ENCODE measurements around the gene CARS1.

- TF ChIP-seq SIN3A (IDR thresholded peaks at IDR 0.05; ENCODE audit: borderline replicate concordance, insufficient read depth, low read length) (no peak), POLR2AphosphoS5 (IDR thresholded peaks at IDR 0.05; ENCODE audit: low read depth, low read length) (no peak; the same call in 1 of the 2 replicates), TAF1 (IDR thresholded peaks at IDR 0.05; ENCODE audit: borderline replicate concordance, insufficient read depth, low read length) (no peak), FOXP2 (optimal IDR thresholded peaks at IDR 0.05; ENCODE audit: borderline replicate concordance, extremely low read depth, extremely low read length, insufficient read depth) (no peak)
- TF ChIP-seq, protein P1, sequence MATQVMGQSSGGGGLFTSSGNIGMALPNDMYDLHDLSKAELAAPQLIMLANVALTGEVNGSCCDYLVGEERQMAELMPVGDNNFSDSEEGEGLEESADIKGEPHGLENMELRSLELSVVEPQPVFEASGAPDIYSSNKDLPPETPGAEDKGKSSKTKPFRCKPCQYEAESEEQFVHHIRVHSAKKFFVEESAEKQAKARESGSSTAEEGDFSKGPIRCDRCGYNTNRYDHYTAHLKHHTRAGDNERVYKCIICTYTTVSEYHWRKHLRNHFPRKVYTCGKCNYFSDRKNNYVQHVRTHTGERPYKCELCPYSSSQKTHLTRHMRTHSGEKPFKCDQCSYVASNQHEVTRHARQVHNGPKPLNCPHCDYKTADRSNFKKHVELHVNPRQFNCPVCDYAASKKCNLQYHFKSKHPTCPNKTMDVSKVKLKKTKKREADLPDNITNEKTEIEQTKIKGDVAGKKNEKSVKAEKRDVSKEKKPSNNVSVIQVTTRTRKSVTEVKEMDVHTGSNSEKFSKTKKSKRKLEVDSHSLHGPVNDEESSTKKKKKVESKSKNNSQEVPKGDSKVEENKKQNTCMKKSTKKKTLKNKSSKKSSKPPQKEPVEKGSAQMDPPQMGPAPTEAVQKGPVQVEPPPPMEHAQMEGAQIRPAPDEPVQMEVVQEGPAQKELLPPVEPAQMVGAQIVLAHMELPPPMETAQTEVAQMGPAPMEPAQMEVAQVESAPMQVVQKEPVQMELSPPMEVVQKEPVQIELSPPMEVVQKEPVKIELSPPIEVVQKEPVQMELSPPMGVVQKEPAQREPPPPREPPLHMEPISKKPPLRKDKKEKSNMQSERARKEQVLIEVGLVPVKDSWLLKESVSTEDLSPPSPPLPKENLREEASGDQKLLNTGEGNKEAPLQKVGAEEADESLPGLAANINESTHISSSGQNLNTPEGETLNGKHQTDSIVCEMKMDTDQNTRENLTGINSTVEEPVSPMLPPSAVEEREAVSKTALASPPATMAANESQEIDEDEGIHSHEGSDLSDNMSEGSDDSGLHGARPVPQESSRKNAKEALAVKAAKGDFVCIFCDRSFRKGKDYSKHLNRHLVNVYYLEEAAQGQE (IDR thresholded peaks at IDR 0.05; ENCODE audit: insufficient read depth in 1 of 2, low read depth in 2 of 2, low read length in 2 of 2) = no peak
Observed at GRCh38 chr11:3010004-3010403, 47.2 kb downstream of the CARS1 start.
